ENCODE data around the gene INAVA. TPM values are rescaled to one million over a fixed set of nuclear protein-coding genes. Genes with fewer than 3 reads are reported as not detected.

INAVA gene
- total RNA-seq, 1 experiment from 2014 or later: 36.8 TPM

- no peak overlapping the region for H2BK5ac ChIP-seq (ENCODE audit: insufficient read length, low read length)
- H3K23ac ChIP-seq (ENCODE audit: insufficient read length, low read depth, low read length): no peak overlapping the region
- H3K4me3 Mint-ChIP-seq: no peak overlapping the region
- H3K36me3 Mint-ChIP-seq (ENCODE audit: insufficient read depth in 1 of 3, low read depth in 3 of 3): no peaks in the 10 kb centered on the region; a peak in 1 of 7 replicates
- no peaks in the 10 kb centered on the region for H4K20me1 ChIP-seq (ENCODE audit: control insufficient read depth, insufficient read depth, insufficient read length)
- no peaks in the 10 kb centered on the region for H3K79me2 ChIP-seq (ENCODE audit: insufficient read depth, low read length)
- no peak for DNase-seq
- no peak overlapping the region for H2BK20ac ChIP-seq (ENCODE audit: low read depth, low read length, poor library complexity, severe bottlenecking)
- H3K4me2 ChIP-seq (ENCODE audit: insufficient read depth, insufficient read length, low read length): no peak overlapping the region
- no peaks in the 10 kb centered on the region for H3K79me1 ChIP-seq (ENCODE audit: insufficient read depth, low read depth, low read length, poor library complexity, severe bottlenecking)
- H3K27ac Mint-ChIP-seq: no peak overlapping the region
- peaks cover 18 to 20% of the 10 kb centered on the region in 2 experiments for H3K4me1 Mint-ChIP-seq
- H2BK120ac ChIP-seq (ENCODE audit: low read depth, low read length, poor library complexity, severe bottlenecking): no peak overlapping the region
- no peak overlapping the region for H4K8ac ChIP-seq (replicated peaks; ENCODE audit: insufficient read length, low read depth, low read length)
- H4K5ac ChIP-seq (ENCODE audit: insufficient read length, low read depth, low read length): no peak overlapping the region
- WGBS (ENCODE audit: extremely low coverage, insufficient read length, low lambda C conversion rate): no CpG with 5 or more reads among the region's 6 CpGs
- H3K9ac ChIP-seq (ENCODE audit: extremely low read depth, insufficient read length, low read length): no peak overlapping the region
- TF ChIP-seq CTCF (conservative IDR thresholded peaks at IDR 0.05): no peak
- H3K4ac ChIP-seq (ENCODE audit: low read depth, low read length): no peak overlapping the region
- H3K27ac ChIP-seq (ENCODE audit: insufficient read length, low read depth, low read length): no peak overlapping the region
- no peak overlapping the region for H2BK15ac ChIP-seq (ENCODE audit: low read depth, low read length)
- no peaks in the 10 kb centered on the region for H3K27me3 Mint-ChIP-seq (ENCODE audit: low read depth)
- H3K4me1 ChIP-seq (ENCODE audit: insufficient read depth, low read length): peaks cover 4% of the 10 kb centered on the region
- no peak overlapping the region for H3K56ac ChIP-seq (ENCODE audit: insufficient read length, low read depth, low read length)
- no peak overlapping the region for H2BK12ac ChIP-seq (ENCODE audit: insufficient read length, low read depth, low read length)
- H2AFZ ChIP-seq (ENCODE audit: low read length): no peak overlapping the region
- H4K91ac ChIP-seq (ENCODE audit: insufficient read length, low read depth, low read length): no peak overlapping the region
- no peak overlapping the region for H3T11ph ChIP-seq (ENCODE audit: low read length)
- H3K9me3 Mint-ChIP-seq: no peaks in the 10 kb centered on the region
- no peaks in the 10 kb centered on the region for H3K27me3 ChIP-seq (ENCODE audit: insufficient read depth, low read length)
- no peak overlapping the region for H3K14ac ChIP-seq (ENCODE audit: insufficient read depth, low read length)
- H3K18ac ChIP-seq (ENCODE audit: insufficient read length, low read depth, low read length): no peak overlapping the region
- no peaks in the 10 kb centered on the region for H3K9me3 ChIP-seq (ENCODE audit: control insufficient read depth, low read depth, low read length)
- H3K23me2 ChIP-seq (ENCODE audit: insufficient read length, low read depth, low read length, poor library complexity, severe bottlenecking): no peaks in the 10 kb centered on the region
- H2AK5ac ChIP-seq (ENCODE audit: insufficient read length, low read length): no peak overlapping the region
Measured at GRCh38 chr1:200877839-200878551, 16.7 kb upstream of the INAVA start.

All from H9 (cell line).